Activated T-helper 9 cell treated with anti-CD3 and anti-CD28 coated beads, Interleukin-2, amount 50 U/mL, for 16 hours (primary cell): ENCODE results near the gene SCAI.
"Not testable (repeated sequence)": the region's sequence is repeated elsewhere in the genome, so short reads cannot be mapped to it uniquely, and the experiment has no call there.

ENCODE experiments used
- DNase-seq: peaks from one replicate; pipeline ENCODE4 v3.0.0-alpha.2; 2020; ENCODE audit warnings: low read depth

SCAI gene

DNA sequence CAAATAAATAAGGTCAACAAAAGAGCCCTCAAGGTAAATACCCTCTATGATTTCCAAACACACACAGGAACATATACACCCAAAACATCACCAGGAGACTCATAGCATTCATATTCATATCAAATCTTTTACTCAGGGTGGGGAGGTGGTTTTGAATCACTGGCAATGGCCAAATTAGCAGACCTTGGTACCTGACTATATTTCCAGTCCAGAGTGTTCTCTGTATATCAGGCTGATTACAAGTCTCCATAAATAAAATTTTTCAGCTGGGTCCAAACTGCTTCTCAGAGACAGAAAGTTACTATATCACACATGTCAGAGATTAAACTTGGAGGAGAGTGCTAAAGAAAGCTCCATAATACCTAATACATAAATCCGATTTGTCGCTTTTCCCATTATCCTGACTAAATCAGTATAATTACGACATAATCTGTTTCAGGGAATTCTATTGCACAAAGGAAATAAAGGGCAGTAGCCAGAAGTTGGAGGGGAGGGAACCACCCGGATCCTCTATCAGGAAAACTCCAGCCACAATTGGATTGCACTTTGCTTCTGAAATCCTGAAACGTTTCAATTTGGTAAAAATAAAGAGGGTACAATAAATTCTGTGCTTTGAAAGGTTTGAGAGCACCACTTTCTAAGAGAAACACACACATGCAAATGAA lies 195.5 kb downstream of the SCAI start:
- no peak for DNase-seq

DNA sequence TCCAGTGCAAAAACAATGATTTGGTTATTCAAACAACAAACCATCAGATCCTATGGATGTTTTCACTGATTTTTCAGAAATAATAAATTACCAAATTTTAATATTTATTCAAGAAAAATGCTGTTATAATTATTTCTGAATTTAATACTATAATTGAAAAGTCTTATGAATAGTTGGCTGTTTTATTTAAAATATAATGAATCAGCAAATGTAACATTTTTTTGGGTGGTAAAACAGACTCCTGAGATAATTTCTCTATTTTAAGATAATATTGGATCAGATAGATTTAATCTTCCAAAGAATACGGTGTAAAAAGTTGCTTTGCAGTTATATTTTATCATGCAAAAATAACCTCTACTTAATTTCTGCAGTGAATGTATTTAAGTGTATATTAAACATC lies 197.2 kb downstream of the SCAI start:
- no peak for DNase-seq

DNA sequence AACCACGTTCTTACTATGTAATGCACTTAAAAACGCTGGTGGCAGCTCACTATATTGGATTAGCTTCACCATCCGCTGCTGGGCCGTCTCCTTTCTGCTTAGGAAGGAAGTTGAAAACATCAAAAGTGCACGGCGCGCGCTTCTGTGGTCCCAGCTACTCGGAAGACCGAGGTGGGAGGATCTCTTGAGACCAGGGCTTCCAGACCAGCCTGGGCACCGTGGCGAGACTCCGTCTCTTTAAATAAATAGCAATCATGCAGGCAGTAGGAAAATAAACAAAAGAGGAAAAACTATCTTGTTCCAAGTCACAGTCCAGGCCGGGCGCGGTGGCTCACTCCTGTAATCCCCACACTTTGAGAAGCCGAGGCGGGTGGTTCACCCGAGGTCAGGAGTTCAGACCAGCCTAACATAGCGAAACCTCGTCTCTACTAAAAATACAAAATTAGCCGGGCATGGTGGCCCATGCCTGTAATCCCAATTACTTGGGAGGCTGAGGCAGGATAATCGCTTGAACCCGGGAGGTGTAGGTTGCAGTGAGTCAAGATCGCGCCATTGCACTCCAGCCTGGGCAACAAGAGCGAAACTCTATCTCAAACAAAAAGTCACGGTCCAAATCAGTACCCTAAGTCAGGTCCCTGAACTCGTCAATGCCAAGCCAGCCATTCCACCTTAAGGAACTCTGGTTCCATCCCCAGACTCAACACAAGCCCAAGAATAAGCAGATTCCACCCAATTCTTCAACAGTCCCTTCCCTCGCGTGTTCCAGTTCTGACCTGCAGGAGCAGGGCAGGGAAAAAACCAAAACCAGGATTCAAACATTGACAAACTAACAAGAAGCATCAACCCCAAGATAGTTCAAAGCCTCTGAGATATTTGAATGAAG lies 201.4 kb downstream of the SCAI start:
- peak; percentile 29 for DNase-seq

DNA sequence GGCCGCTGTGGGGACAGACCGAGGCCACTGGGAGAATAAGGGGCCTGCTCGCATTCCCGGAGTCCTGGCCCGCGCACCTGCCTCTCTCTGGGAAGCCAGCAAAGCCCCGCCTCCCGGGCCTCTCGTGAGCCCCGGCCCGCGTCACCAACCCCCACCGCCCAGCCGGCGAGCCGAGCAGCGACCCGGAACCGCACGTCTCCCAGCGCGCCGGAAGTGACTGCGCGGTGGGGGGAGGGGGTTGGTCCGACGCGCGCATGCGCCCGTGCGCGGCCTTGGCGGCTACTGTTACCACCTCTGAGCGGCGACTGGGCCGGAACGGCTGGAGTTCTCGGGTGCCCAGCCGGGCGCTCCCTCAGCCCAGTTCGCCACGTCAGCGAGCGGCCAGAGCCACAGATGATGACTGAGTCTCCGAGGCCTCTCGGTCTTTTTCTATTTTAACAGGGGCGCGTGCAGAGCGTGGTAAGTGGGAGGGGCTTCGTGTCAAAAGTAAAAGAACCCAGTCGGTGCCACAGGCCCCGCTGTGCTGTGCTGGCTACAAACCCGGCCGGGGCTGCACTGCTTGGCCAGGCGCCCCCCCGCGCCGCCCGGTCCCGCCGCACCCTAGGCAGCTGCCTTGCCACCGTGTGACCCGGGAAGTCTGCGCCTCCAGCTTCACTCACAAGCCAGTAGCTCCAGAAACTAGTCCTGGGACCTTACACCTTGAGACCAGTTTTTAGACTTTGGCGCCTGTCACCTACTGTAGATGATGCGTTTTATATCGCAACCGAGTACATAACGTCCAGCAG lies 202.2 kb downstream of the SCAI start, which contains the start of gene GOLGA1:
Gene GOLGA1, minus strand, starts transcription at position 190 of the 785 bp plus-strand sequence. CDS start 2,372 bp downstream, outside the sequence.
- DNase-seq: peak; percentile 91

DNA sequence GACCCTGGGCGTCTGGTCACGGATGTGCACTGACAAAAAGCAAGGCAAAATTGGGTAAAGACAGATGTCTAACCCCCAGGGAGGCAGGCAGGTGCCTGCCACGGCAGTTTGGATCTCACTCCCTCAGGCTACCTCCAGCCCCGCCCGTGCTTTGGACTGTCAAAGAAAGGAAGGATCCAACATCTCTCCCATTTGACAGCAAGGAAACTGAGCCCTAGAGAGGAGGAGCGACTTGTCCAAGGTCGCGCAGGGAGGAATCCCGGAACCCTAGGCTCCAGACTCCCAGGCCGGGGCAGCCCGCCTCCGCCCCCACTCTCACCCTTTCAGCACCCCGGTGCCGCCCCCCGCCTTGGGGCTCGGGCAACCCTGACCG lies 202.8 kb downstream of the SCAI start:
- DNase-seq: no peak

DNA sequence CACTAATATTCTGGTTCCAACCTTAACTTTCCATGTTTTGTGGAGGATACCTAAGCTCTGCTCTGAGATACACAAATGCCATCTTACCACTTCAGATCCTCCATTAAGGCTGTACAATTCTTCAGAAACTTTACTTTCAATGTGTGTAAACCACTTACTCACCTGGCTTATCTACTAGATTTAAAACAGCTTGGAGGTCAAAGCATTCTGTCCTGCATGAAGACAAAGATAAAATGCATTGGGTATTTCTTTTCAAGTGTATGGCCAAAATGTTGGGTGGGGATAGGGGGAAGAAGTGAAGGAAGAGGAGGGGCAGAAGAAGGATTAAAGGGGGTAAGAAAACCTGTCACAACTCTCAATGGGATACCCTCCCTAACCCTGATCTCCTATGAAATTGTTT lies 203.4 kb downstream of the SCAI start:
- DNase-seq: no peak

DNA sequence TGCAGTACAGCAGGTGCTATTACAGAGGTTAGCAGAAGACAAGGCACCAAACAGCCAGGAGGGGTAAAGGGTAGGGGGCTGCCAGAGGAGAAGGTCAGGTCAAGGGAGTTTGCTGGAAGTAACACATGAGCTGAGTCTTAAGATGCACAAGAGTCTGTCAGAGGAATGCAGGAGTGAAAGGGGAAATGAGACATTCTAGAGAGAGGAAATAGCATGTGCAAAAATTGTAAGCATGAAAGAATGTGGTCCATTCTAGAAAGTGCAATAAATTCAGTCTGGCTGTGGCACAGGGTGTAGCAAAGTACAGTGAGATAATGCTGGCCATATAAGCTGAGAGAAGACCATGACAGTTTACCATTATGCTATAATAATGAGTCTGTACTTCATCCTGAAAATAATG lies 209.0 kb downstream of the SCAI start:
- DNase-seq: no peak

DNA sequence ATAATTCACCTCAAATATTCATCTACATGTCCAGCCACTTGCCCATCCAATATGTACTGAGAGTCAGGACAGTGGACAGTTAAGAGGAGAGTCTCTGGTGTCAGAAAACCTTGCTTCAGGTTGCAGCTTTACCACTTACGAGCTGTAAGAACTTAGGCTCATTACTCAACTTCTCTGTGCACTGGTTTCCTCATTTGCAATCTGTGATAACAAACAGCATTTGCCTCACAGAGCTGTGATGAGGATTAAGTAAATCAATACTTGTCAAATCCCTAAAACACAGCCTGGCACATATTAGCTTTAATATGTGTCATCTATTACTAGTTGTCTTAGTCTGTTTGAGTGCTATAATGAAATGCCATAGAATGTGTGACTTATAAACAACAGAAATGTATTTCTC lies 211.0 kb downstream of the SCAI start:
- no peak for DNase-seq

DNA sequence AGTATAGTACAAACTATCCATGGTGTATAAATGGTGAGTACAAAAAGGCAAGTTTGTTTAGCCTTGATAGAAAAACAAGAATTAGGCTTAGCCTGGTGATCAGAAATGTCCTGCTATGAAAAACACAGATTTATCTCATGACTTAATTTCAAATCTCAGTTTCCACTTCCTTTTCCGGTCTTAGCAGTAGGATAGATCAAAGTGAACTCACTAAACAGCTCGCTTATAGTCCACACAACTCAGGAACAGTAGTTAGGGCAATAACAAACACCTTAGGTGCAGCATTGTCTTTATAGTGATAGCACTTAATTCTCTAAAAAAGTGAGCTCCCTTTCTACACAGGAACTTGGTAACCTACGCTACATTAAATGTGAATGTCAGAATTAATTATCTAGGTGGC lies 213.9 kb downstream of the SCAI start:
- no peak for DNase-seq

DNA sequence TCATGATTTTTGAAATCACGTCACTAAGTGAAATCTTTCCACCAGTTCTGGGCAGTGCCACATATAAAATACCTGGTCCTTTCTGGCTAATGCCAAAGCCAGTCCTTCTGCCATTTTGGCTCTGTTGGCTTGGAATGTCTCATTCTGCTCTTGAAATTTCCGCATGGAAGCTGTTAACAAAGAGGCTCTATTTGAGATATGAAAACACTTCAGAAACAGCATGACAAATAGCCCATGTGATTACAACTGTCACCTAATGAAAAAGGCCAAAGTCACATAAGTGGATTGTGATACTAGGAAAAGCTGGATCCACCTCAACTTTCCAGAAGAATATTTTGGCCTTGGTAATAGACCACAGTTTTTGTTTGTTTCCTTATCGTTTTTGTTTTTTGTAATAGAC lies 215.2 kb downstream of the SCAI start:
- no peak for DNase-seq

DNA sequence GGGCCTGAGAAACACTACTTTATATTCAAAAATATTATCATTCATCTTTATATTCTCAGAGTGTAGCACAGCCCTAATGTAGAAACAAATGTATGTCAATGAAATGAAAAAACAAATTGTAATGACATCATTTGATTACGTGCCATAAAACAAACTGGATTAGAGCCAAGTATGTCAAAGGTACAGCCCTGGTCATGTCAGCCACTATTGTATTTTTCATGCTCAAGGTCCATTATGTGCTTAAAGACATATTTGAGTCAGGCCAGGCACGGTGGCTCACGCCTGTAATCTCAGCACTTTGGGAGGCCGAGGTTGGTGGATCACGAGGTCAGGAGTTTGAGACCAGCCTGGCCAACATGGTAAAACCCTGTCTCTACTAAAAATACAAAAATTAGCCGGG lies 222.9 kb downstream of the SCAI start:
- DNase-seq: not testable (repeated sequence)

DNA sequence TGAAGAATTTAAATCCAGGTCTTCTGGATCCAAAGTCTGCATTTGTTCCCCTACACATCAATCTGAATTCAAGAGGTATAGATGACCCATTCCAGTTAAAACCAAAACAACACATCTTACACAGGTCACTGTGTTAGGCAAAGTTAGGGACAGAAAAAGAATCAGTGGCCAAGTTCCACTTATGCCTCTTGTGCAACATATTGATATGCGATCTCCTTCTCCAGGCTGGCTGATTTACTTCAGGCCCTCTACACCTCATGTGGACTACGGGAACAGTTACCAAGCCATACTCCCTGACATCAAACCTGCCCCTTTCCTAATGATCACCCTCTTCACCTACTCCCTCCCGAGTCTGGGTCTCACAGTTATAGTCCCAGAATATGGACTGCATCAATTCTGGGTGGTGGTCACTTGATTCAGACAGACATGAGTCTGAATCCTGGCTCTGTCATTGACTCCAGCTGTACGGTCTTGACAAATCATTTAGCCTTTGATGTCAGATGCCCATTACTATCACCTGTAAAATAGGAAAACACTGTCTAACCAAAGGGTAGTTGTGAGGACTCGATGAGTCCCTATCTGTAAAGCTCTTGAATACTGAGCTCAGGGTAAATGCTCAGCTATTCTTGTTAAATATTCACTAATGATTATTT lies 228.4 kb downstream of the SCAI start:
- no peak for DNase-seq

DNA sequence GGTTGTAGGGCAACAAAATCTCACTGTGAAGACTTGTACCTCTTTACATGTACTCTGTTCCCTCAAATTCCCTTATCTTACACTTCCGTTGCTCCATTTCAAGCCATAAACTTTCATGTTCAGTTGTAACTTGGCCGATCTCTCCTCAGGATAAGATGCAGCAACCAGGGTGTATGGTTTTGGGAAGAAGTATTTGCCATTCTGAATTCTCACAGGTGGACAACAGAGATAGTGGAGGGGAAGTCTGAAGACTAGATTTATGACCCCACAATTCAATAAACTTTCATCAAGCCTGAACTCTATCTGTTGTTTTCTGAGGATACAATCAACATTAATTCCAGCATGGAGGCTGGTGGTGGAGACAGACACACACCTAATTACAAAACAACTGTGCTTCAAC lies 229.9 kb downstream of the SCAI start:
- no peak for DNase-seq

DNA sequence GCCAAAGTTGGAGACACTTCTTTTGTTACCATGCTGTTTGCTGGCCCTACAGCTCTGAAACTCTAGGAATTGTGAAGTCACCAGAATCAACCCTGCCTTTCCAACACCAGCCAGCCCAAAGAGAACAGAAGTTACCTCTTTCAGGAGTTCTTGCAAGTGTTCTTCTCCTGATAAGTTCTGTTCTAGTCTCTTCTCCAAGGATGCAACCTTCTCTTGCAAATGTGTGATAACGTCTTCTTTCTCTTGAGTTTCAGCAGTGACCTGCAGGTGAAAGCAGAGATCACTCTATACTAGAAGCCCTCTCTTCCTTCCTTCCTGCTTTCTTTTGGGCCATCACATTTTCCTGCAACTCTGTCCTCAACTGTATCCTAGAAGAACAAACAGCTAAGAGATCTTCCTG lies 231.6 kb downstream of the SCAI start:
- no peak for DNase-seq

DNA sequence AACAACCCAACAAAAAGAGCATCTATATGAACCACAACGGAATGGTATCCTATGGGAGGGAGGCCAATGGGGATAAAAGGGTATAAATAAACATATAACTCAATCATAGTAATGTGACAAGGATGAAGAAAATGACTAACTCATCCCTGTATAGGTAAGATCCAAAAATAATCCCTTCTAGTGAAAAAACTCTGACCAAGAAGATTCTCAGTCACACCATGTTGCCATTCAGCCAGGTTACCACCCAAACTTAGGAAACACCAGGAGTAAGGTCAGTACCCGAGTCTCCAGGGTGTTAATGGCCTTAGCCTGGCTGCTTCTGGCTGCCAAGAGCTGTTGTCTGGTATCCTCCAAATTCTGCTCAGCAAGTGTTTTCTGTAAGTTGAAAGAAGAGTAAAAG lies 235.2 kb downstream of the SCAI start:
- DNase-seq: no peak

DNA sequence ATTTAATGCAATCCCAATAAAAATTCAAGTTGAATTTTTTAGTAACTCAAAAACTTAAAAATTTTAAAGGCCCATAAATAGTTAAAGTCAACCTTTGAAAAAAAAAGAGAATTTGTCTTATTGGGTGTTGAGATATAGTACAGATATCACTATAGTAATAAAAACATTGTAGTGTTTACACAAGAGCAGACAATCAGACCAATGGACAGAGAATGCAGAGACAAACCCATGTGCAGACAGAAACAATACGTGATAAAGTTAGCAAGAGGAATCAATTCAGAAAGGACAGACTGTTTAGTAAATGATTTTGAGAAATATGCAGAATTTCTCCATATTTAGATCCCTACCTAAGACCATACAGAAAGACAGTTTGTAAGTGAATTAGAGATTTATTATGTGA lies 236.4 kb downstream of the SCAI start:
- DNase-seq: no peak

DNA sequence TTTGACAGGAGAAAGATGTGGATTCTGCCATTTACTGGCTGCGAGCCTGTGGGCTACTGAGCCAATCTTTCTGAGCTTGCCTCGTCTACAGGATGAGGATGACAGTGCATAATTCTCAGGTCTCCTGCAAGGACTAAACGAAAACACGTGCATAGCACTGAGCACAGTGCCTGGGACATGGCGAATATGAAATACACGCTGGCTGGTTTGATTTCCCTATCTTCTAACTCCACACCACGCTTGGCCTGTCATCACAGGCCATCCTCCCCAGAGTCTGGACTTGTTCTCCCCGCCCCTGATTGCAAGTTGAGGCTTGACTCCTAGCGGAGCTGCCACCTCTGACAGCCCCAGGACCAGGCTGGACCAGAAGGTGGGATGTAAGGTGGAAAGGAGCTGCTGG lies 243.5 kb downstream of the SCAI start:
- no peak for DNase-seq

DNA sequence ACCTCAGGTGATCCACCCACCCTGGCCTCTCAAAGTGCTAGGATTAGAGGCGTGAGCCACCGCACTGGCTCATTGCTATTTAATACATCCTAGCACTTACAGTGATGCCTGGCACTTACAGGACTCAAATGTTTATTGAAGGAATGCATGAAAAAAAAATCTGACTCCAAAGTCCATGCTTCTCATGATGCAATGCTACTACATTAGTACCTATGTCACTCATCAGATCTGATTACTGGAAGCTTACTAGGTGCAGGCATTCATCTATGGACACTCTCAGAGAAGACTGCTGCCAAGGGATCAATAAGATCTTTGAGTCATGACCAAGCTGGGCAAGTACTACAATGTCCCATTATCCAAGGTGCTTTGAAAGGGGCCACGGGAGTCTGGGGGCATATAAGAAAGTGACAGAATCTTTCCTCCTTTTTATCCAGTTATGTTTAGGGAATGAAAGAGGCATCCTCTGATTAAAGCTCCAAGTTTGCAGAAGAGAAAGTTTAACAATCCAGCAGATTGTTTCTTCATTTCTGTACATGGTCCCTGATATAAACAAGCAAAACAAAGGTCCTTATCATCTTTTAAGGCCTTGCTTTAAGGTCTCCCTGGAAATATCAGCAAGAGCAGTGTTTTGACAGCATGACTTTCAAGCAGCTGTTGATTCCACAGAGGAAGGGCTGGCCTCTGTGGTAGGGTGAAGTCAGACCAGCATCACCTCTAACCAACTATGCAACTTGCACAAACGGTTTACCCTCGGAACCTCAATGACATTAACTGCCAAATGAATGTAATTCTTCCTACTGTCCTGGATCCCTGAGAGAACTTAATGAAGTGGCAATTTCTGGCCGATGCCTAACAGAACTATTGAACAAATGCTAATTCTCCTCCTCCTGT lies 245.5 kb downstream of the SCAI start:
- DNase-seq: no peak

DNA sequence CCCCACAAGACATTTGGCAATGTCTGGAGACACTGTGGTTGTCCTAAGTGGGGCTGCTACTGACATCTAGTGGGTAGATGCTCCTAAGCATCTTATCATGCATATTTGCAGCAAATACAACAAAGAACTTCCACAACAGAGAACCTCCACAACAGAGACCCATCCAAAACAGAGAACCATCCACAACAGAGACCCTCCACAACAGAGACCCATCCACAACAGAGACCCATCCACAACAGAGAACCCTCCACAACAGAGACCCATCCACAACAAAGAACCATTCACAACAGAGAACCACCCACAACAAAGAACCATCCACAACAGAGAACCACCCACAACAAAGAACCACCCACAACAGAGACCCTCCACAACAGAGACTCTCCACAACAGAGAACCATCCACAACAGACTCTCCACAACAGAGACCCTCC lies 248.6 kb downstream of the SCAI start:
- no peak for DNase-seq

DNA sequence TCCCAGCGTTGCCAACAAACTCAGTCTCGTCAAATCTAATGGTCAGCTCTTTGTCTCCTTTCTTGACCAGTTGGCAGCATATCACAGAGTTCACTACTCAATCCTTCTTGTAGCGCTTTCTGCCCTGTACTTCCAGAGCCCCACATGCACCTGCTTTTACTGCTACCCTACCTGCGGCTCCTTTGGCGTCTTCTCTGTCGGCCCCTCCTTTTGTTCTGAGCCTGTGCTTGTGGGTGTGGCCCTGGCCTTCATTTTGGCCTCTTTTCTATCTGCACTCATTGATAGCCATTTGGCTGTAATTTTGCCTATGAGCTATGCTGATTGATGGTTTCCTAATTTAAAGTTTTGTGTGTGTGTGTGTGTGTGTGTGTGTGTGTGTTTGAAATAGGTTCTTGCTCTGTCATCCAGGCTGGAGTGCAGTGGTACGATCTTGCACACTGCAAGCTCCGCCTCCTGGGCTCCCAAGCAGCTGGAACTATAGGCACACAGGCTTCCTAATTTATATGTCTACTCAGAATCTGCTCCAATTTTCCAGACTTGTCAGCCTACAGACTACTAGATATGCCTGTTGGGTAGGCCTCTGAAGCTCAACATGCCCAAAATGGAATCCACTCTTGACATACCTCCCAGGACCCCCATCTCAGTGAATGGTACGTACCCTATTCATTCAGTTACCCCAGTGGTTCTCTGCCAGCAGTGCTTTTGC lies 249.1 kb downstream of the SCAI start:
- no peak for DNase-seq
